D341Med (cell line): ENCODE results near the gene ADORA2B.
"Not testable (repeated sequence)": the region's sequence is repeated elsewhere in the genome, so short reads cannot be mapped to it uniquely, and the experiment has no call there.

Source experiments
- DNase-seq: peaks from one replicate; pipeline ENCODE4 v3.0.0; 2012; ENCODE audit warnings: low spot score

The ADORA2B gene

DNA sequence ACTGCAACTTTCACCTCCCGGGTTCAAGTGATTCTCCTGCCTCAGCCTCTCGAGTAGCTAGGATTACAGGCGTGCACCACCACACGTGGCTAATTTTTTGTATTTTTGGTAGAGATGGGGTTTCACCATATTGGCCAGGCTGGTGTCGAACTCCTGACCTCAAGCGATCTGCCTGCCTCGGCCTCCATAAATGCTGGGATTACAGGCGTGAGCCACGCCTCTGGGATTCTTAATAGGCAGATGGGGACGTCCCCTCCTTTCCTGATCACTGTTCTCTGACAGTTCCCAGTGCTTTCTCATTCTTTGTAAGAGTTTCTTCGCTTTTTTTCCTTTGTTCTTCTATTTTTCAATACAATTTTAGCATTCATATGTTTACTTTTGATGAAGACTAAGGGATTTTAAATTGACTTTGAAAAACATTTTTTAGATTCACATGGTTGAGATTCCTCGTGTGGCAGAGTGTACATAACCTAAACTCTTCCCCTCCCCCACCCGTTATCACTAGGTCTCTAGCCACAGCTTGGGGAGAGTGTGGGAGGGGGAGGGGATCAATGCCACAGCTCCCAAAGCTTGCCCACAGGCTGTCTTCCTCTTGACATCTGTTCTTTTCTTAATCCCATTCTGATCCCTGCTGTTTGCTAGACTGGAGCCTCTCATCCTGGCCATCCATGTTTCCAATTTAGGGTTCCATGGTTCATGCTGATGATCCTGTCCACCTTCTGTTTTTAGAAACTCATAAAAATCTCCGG, 11.0 kb downstream of the ADORA2B start:
- no peak for DNase-seq

DNA sequence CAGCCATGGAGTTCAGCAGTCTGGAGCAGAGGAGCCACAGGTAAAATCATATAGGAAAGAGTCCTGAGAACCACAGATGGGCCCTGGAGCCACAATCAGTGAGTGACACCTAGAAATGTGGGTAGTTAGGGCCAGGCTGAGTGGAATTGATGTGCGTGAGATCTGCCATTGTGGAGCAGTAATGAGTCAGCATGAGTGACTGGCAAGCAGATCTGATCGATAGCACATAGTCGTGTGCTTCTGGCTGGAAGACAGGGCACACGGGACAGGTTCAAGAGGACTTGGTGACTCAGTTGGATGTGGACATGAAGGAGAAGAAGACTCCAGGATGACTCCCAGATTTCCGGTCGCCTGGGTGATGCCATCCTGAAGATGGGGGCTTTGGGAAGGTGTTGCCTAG, 12.3 kb downstream of the ADORA2B start:
- no peak for DNase-seq

DNA sequence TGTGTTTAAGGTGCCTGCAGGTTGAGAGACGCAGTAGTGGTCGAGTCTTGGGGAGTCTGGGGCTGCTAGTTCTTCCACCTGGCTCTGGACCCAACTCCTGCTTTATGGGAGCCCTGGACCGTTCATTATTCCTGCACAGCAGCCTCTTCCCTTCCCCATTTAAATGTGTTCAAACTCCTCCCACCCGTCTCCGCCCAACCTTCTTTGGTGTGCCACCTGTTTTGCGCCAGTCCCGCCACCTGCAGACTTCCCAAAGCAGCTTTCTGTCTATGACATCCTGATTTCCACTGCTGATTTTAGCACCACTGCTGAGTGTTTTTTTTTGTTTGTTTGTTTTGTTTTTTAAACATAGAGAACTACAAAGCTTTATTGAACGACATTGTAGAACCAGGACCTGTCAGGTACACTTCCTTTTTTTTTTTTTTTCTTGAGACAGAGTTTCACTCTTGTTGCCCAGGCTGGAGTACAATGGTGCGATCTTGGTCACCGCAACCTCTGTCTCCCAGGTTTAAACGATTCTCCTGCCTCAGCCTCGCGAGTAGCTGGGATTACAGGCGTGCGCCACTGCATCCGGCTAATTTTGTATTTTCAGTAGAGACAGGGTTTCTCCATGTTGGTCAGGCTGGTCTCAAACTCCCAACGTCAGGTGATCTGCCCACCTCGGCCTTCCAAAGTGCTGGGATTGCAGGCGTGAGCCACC, 12.8 kb downstream of the ADORA2B start:
- DNase-seq: no peak

DNA sequence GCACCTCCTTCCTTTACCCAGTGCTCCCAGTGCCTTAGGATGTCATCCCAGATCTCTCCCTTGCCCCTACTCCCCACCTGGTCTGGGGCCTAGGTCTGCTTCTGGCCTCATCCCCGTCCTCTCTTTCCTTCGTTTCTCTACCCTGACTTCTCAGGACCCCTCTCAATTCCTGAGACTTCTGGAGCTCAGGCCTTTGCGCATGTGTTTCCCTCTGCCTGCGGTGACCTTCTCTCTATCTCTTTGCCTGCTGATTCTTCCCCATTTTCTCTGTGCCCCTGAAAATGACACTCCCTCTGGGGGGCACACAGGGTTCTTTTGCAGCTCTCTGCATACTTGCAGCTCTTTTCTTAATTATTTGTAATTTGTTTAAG, 13.5 kb downstream of the ADORA2B start:
- DNase-seq: no peak

DNA sequence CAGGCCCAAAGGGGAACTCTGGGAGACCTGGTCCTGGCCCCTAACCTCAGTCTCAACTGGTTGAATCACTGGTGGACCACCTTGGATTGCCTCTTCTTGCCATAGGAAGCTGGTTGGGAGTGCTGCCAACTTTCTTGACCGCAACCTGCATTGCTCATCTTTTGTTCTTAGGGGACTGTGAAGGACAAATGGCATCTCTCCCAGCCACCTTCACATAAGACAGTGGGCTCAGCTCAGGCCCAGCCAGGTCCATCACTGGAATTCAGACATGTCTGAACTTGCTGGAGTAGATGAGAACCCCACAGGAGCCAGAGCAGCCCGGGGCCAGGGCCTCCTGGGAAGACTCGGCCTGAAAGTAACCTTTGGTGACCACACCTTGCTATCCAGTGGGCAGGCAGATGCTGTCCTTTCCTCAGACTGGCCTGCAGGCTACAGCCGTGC, 18.8 kb downstream of the ADORA2B start:
- DNase-seq: no peak

DNA sequence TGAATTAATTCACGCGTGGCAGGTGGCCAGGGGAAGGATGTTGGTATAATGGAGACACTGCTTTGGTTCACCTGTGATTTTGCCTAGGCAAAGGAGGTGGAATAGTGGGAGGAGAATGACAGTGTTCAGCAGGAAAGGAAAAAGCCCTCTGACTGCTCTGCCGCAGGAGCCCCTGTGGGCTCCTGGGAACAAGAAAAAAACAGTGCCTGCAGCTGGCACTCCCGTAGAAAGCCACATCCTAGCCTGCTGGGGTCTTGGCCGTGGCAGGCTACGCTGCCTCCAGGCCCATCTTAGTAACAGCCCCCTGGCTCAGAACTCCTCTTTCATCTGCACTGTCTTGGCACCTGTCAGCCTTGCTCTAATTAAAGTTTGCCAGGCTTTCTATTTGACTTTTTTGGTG, 20.6 kb downstream of the ADORA2B start:
- DNase-seq: no peak

DNA sequence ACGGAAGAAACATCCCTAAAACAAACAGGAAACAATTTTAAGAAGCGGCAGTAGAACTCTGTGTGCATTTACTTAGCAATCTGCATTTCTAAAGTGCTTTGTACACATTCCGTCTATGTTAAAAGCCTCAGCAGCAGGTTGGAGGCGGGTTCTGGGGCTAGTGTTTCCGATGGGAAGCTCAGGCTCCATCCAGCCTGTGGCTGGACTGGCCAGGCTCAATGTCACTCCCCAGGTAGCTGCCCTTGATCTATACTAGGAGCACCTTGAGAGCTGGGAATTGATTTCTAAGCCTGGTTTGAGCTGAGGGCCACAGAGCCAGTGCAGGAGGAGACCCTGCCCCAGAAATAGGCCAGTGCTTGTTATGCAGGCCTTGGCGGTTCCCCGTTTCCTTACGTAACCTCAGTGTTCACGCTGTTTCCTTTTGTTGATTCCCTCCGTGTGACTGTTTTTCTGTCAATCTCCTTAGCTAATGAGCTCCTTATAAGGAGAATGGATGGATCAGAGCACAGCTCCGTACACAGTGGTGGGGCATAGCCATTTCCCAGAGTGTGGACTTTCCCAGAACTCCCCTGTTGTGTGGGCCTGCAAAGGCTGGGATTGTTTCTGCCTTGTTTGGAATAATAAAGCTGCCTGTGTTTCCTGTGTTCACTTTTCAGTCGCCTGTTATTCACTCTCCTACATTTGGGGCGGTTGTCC, 21.4 kb downstream of the ADORA2B start:
- DNase-seq: no peak

DNA sequence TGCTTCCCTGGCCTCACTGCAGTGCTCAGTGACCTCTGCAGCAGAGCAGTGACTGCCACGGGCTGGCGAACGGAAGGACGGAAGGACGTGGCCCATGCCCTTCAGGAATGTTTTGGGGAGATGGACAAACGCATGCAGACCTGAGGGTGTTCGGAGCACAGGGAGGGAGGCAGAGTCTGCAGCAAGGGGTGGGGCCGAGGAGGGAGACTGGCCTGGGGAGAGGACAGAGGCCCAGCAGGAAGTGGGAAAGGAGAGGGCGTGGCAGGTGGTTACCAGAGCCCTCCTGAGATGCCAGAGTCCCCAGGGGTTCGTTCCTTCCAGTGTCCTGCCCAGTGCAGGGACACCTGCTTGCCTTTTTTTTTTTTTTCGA, 21.9 kb downstream of the ADORA2B start:
- no peak for DNase-seq

DNA sequence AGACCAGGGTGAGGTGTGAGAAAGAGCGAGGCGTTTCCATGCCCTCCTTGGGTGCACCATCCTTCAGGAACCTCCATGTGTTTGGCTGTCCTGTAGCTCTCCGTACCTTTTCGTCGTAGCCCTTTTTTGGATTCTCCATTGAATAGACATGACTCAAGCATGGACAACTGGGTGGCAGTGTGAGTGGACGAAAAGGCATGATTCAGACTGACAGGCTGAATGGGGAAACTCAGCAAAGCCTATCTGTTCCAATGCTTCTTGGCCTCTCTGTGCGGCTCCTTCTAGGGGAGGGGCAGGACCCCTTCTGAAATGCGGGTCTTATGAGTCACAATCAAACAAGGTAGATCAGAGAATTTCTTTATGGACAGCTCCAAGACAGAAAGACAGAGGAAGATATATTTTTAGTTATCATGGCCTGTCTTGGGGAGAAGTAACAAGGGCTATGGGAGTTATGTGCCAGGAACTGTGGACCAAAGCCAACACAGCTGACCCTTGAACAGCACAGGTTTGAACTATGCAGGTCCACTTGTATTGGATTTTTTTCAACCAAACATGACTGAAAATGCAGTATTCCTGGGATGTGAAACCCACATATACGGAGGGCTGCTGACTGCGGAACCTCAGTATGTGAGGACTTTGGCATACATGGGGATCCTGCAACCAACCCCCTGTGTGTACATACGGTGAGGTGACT, 22.9 kb downstream of the ADORA2B start:
- no peak for DNase-seq

DNA sequence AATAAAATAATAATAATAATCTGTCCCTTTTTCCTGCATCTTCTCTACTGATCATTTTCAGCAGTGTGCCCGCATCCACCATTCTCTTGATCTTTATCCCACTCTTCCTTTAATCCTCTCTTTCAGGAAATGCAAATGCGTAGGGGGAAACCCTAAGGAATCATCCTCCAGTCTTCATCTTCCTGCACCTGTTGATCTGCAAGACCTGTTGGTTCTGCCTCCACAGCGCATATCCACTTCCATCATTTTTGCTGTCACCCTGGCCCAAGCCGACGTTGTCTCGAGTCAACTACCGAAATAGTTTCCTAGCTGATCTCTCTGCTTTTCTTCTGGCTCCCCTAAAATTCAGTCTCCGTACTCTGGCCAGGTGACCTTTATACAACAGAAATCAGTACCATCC, 24.5 kb downstream of the ADORA2B start:
- no peak for DNase-seq

GRCh38 chr17:15970500-15970899, 25.6 kb downstream of the ADORA2B start:
- no peak for DNase-seq

DNA sequence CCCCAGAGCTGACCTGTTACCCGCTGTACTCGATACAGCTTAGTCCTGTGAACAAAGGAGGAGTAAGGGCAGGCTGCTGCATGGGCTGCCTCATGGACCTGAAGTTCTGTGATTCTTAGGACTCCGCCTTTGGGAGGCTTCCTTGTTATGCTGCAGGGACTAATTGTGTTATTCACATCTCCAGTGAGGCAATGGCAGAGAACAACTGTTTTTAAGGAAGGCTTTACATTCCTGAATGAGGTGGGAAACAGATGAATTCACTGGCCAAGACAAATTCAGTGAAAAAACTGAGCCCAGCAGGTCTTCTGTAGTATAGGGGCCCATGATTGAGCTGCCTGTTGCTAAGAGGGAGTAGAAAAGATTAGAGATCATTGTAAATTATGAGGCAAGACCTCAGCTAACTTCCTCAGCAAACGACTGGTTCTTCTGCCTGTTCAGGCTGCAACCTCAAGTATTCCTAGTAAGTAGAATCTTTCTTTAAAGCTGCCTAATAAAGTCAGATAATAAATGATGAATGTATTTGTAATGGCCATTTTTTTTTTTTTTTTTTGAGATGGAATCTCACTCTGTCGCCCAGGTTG, 26.3 kb downstream of the ADORA2B start:
- DNase-seq: no peak

DNA sequence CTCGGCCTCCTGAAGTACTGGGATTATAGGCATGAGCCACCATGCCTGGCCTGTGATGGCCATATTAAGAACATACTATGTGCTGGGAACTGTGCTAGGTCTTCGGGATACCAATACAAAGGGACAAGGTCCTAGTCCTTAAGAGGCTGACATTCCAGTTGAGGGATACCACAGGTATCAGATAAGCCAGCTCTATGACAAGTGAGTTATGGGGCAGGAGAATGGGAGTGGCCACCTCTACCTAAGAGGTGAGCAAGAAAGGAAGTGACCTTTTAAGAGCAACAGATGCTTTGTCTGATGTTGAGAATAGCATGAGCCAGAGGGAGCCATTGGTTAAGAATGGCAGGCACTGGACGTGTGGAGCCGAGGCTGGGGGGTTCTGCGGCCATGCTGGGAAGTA, 27.0 kb downstream of the ADORA2B start:
- DNase-seq: no peak

GRCh38 chr17:15972497-15972951, 27.6 kb downstream of the ADORA2B start:
- DNase-seq: no peak

GRCh38 chr17:15973016-15973415, 28.1 kb downstream of the ADORA2B start:
- no peak for DNase-seq

GRCh38 chr17:15973834-15974233, 28.9 kb downstream of the ADORA2B start:
- no peak for DNase-seq

DNA sequence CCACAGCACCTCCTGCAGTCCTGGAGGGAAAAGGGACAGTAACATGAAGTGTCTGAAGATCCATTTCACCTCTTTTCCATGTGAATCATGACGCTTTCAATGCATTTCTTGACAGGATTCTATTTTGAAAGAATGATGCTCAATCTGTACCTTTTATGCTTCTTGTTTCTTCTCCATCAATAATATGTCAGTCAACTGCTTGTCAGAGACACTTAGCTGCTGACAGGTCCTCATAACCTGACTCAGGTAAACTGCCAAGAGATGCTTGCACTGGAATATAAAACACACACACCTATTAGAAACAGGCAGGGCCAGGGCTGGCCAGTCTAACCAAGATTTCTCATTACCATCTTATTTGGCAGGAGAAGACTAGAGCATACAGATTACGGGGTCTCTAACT, 33.0 kb downstream of the ADORA2B start:
- DNase-seq: no peak

GRCh38 chr17:15978606-15979005, 33.7 kb downstream of the ADORA2B start:
- DNase-seq: no peak

DNA sequence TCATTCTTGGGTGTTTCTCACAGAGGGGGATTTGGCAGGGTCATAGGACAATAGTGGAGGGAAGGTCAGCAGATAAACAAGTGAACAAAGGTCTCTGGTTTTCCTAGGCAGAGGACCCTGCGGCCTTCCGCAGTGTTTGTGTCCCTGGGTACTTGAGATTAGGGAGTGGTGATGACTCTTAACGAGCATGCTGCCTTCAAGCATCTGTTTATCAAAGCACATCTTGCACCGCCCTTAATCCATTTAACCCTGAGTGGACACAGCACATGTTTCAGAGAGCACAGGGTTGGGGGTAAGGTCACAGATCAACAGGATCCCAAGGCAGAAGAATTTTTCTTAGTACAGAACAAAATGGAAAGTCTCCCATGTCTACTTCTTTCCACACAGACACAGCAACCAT, 34.1 kb downstream of the ADORA2B start:
- DNase-seq: not testable (repeated sequence)

DNA sequence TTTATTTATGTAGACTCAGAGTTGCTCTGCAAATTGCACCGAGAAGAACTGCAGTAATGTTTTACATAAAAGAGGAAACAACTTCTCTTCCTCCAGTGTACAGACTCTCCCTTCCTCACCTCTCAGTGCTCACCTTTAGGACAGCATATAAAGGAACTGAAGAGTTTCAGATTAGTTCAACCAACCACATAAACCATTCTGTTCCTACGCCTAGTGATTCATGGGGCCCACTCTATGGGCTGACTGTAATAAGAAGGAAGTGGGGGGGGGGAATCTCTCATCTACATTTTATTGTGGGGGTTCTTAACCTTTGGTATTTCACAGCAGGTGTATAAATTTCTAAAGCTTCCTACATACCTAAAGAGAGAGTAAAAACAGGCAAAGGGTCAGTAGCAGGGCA, 36.3 kb downstream of the ADORA2B start:
- no peak for DNase-seq

DNA sequence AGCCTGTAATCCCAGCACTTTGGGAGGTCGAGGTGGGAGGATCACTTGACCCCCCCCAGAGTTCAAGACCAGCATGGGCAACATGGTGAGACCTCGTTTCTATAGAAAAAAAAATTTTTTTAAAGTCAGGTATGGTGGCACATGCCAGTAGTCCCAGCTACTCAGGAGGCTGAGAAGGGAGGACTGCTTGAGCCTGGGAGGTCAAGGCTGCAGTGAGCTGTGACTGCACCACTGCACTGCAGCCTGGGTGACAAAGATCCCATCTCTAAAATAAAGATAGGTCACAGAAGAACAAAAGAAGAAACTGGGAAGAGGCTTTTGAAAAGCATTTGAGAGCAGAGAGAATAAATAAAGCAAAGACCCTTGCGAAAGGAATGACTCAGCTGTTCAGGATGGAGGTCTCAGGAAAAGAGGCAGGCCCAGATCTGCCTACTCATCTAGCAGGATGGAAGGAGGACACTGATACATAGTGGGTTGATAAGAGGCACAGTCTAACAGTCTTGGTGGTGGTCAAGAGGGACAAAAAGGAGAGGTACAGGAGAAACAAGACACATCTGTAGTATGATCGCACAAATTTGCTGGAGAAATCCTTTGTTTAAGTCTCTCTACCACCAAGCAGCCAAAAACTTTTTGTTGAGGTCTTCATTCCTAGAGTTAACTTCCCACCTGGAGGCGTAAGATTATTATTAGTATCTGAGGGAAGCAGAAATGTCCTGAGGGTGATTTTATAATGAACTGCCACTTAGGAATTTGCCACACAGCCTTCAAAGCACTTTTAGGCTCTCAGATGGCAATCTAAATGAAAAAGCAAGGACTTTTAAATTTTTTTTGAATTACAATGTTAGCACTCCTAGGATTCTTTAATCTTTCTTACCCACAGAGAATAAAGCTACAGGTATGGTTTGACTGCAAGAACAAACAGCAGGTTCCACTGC, 37.0 kb downstream of the ADORA2B start:
- DNase-seq: no peak
